Measurements from ENCODE around the gene PKN2. TPM values are rescaled to one million over a fixed set of nuclear protein-coding genes. Genes with fewer than 3 reads are reported as not detected.

The PKN2 gene
- total and polyA plus RNA-seq, 2 of the 8 experiments (the other 6 are each of a cell fraction or from before 2014, with no cell fraction given) = 7.8 to 32.0 TPM

DNA sequence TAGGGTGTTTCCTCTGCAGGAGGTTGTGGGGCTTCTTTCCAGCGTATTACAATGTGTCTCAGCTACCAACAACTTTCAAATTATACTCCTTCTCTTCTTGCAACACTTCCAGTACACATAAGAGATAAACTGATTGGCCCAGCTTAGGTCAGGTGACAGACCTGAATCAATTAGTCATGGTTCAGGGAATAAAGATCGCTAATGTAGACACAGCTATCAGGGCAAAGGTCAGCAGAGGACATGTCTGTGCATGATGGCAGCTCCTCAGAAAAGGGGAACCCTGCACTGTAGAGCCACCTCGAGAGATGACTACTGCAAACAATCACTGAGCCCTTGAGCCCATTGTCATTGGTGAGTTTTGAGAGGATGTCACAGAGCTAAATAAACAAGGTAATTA lies 36.8 kb upstream of the PKN2 start:
- Histone ChIP-seq H2AK5ac (ENCODE audit: low read depth, low read length) (no peak overlapping the region), H3K4me2 (ENCODE audit: insufficient read depth in 1 of 2, low read depth in 2 of 2, low read length in 2 of 2) (no peak overlapping the region), H2BK5ac (ENCODE audit: low read depth, low read length) (no peak overlapping the region), H2BK15ac (ENCODE audit: low read length) (no peak overlapping the region), H4K20me1 (replicated peaks in 1 of 2; ENCODE audit: control insufficient read depth in 1 of 2, insufficient read depth in 2 of 2, low read length in 2 of 2) (no peaks in the 10 kb centered on the region), H4K5ac (ENCODE audit: insufficient read length, low read depth, low read length) (no peak overlapping the region), H3K9ac (replicated peaks in 1 of 4; ENCODE audit: extremely low read depth in 1 of 4, low read depth in 3 of 4, low read length in 3 of 4) (no peak overlapping the region), H3K4ac (replicated peaks; ENCODE audit: insufficient read length, low read depth, low read length) (no peak overlapping the region), H3K23me2 (ENCODE audit: low read depth, low read length) (no peaks in the 10 kb centered on the region), H4K8ac (ENCODE audit: extremely low read depth, insufficient read depth, low read length) (no peak overlapping the region), H3K27me3 (replicated peaks in 1 of 4; ENCODE audit: control insufficient read depth in 3 of 4, extremely low read depth in 1 of 4, insufficient read depth in 3 of 4, low read length in 3 of 4) (no peaks in the 10 kb centered on the region), H3K14ac (ENCODE audit: insufficient read length) (no peak overlapping the region), H2AFZ (ENCODE audit: low read length) (no peak overlapping the region; the same call in 1 of the 2 replicates), H4K91ac (replicated peaks; ENCODE audit: insufficient read length, low read length) (no peak overlapping the region), H3K56ac (replicated peaks; ENCODE audit: insufficient read length, low read depth, low read length) (no peak overlapping the region), H3K79me1 (ENCODE audit: low read depth, low read length) (no peaks in the 10 kb centered on the region), H3K18ac (ENCODE audit: extremely low read depth, low read length) (no peak overlapping the region), H2BK12ac (ENCODE audit: low read depth, low read length) (no peak overlapping the region), H3K27ac (ENCODE audit: low read depth, low read length) (no peak overlapping the region), H3K4me1 (replicated peaks in 1 of 4; ENCODE audit: control insufficient read depth in 3 of 4, insufficient read depth in 4 of 4, low read length in 3 of 4) (peaks cover 0 to 7% (median 3%) of the 10 kb centered on the region in 4 experiments; a peak in 3 of 7 replicates), H2BK120ac (replicated peaks; ENCODE audit: low read depth, low read length) (no peak overlapping the region), H3K36me3 (ENCODE audit: control insufficient read depth in 2 of 4, insufficient read depth in 4 of 4, low read length in 3 of 4) (no peaks in the 10 kb centered on the region), H3K23ac (ENCODE audit: insufficient read length) (no peak overlapping the region), H3K4me3 (ENCODE audit: extremely low read depth in 1 of 4, insufficient read depth in 2 of 4, low read depth in 3 of 4, low read length in 4 of 4) (no peak overlapping the region), H3K9me3 (ENCODE audit: insufficient read depth in 2 of 2, low read depth in 1 of 2, low read length in 1 of 2) (no peaks in the 10 kb centered on the region), H2BK20ac (ENCODE audit: low read length) (no peak overlapping the region), H3K79me2 (ENCODE audit: control insufficient read depth in 1 of 2, insufficient read depth in 2 of 2, low read length in 2 of 2) (no peaks in the 10 kb centered on the region)
- FAIRE-seq (no peak), DNase-seq (ENCODE audit: low read depth in 1 of 2, low spot score in 2 of 2) (no peak)
- WGBS, 2 experiments (ENCODE audit: extremely low coverage in 1 of 2, insufficient coverage in 1 of 2, insufficient read length in 1 of 2, insufficient replicate concordance in 2 of 2, low coverage in 1 of 2, low lambda C conversion rate in 2 of 2, missing lambda C conversion rate in 1 of 2) = 83% methylated on average over 3 of the region's 3 CpGs; no CpG with 5 or more reads in 1 of the 2 experiments
- CTCF ChIA-PET (ENCODE audit: partially characterized antibody) = interaction anchor here (0.9 to 5.6 kb wide), 2 partner anchors 10 to 89 kb away, joined by 4 to 42 read pairs; no protein-coding TSS in a partner anchor
- POLR2A ChIA-PET (ENCODE audit: partially characterized antibody) = interaction anchor here (1.1 to 1.7 kb wide), 2 partner anchors 9 to 11 kb away, joined by 3 read pairs; no protein-coding TSS in a partner anchor
- no peak for TF ChIP-seq EZH2 (IDR thresholded peaks at IDR 0.05; ENCODE audit: low read depth, low read length, severe bottlenecking)
- TF ChIP-seq NANOG (IDR thresholded peaks at IDR 0.05; ENCODE audit: insufficient read depth, low read depth, low read length, poor library complexity, severe bottlenecking) = no peak
- no peak for TF ChIP-seq MAFK (IDR thresholded peaks at IDR 0.05; ENCODE audit: low read depth, low read length)
- TF ChIP-seq ZNF274 (IDR thresholded peaks at IDR 0.05; ENCODE audit: borderline replicate concordance, extremely low read depth, low read length) = no peak
- TF ChIP-seq ATF3 (IDR thresholded peaks at IDR 0.05; ENCODE audit: insufficient read depth, low read depth, low read length) = no peak
- TF ChIP-seq SIX5 (IDR thresholded peaks at IDR 0.05; ENCODE audit: low read depth, low read length) = no peak
- no peak for TF ChIP-seq SP1 (IDR thresholded peaks at IDR 0.05; ENCODE audit: low read depth, low read length)
- no peak for TF ChIP-seq USF2 (IDR thresholded peaks at IDR 0.05; ENCODE audit: low read length)
- no peak for TF ChIP-seq TBP (IDR thresholded peaks at IDR 0.05; ENCODE audit: low read depth, low read length)
- TF ChIP-seq, protein P1, sequence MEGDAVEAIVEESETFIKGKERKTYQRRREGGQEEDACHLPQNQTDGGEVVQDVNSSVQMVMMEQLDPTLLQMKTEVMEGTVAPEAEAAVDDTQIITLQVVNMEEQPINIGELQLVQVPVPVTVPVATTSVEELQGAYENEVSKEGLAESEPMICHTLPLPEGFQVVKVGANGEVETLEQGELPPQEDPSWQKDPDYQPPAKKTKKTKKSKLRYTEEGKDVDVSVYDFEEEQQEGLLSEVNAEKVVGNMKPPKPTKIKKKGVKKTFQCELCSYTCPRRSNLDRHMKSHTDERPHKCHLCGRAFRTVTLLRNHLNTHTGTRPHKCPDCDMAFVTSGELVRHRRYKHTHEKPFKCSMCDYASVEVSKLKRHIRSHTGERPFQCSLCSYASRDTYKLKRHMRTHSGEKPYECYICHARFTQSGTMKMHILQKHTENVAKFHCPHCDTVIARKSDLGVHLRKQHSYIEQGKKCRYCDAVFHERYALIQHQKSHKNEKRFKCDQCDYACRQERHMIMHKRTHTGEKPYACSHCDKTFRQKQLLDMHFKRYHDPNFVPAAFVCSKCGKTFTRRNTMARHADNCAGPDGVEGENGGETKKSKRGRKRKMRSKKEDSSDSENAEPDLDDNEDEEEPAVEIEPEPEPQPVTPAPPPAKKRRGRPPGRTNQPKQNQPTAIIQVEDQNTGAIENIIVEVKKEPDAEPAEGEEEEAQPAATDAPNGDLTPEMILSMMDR (IDR thresholded peaks at IDR 0.05; ENCODE audit: control extremely low read depth in 1 of 3, insufficient read depth in 1 of 3, low read depth in 1 of 3, low read length in 3 of 3) = no peak

All from H1 (cell line).